ENCODE data around the gene DENND11. TPM values are rescaled to one million over a fixed set of nuclear protein-coding genes. Genes with fewer than 3 reads are reported as not detected.

DENND11 gene
- total and polyA plus RNA-seq, 9 of the 15 experiments (the other 6 are each of a cell fraction or from before 2014, with no cell fraction given) = 0.07 to 1.1 (median 0.36) TPM

- TF ChIP-seq PKNOX1 (IDR thresholded peaks at IDR 0.05) = no peak
- TF ChIP-seq C11orf30 (IDR thresholded peaks at IDR 0.05; ENCODE audit: low read depth) = peak; percentile 63
- TF ChIP-seq SNIP1 (IDR thresholded peaks at IDR 0.05; ENCODE audit: low read depth) = no peak
- TF ChIP-seq TGIF2 (CRISPR knock-in tag; IDR thresholded peaks at IDR 0.05) = no peak
- TF ChIP-seq MYBL2 (IDR thresholded peaks at IDR 0.05; ENCODE audit: low read depth) = no peak
- TF ChIP-seq MYBL2 (CRISPR knock-in tag; IDR thresholded peaks at IDR 0.05; ENCODE audit: borderline replicate concordance) = no peak
- no peak for TF ChIP-seq E2F3 (CRISPR knock-in tag; IDR thresholded peaks at IDR 0.05)
- no peak for TF ChIP-seq ZNF274 (IDR thresholded peaks at IDR 0.05; ENCODE audit: borderline replicate concordance, low read depth, low read length)
- no peak for TF ChIP-seq POLR2AphosphoS2 (IDR thresholded peaks at IDR 0.05; ENCODE audit: low read length)
- no peak for TF ChIP-seq STAT5B (CRISPR knock-in tag; IDR thresholded peaks at IDR 0.05)
- TF ChIP-seq ETV5 (CRISPR knock-in tag; IDR thresholded peaks at IDR 0.05; ENCODE audit: low read depth) = no peak
- TF ChIP-seq MTA3 (IDR thresholded peaks at IDR 0.05; ENCODE audit: borderline replicate concordance) = no peak
- no peak for TF ChIP-seq ELF2 (CRISPR knock-in tag; IDR thresholded peaks at IDR 0.05)
- no peak for TF ChIP-seq ZEB2 (IDR thresholded peaks at IDR 0.05)
- no peak for TF ChIP-seq TBL1XR1 (IDR thresholded peaks at IDR 0.05; ENCODE audit: low read length in 2 of 2)
- TF ChIP-seq SETDB1 (IDR thresholded peaks at IDR 0.05; ENCODE audit: low read length) = no peak
- TF ChIP-seq ZNF740 (CRISPR knock-in tag; IDR thresholded peaks at IDR 0.05) = no peak
- TF ChIP-seq ZNF740 (tag; IDR thresholded peaks at IDR 0.05) = no peak
- no peak for TF ChIP-seq TAF1 (IDR thresholded peaks at IDR 0.05; ENCODE audit: control insufficient read depth, extremely low read depth, insufficient read depth, low read length, severe bottlenecking)
- TF ChIP-seq TBP (optimal IDR thresholded peaks at IDR 0.05; ENCODE audit: low read depth, low read length) = no peak
- no peak for TF ChIP-seq NFIC (IDR thresholded peaks at IDR 0.05)
- TF ChIP-seq RFX7 (CRISPR knock-in tag; IDR thresholded peaks at IDR 0.05) = no peak
- TF ChIP-seq YY1 (IDR thresholded peaks at IDR 0.05; ENCODE audit: borderline replicate concordance in 1 of 3, control insufficient read depth in 1 of 3, extremely low read depth in 1 of 3, insufficient read depth in 3 of 3, insufficient read length in 1 of 3, insufficient replicate concordance in 2 of 3, low read depth in 1 of 3, low read length in 2 of 3) = no peak
- no peak for TF ChIP-seq BHLHE40 (IDR thresholded peaks at IDR 0.05; ENCODE audit: low read length)
- peak; percentile 56 for TF ChIP-seq ZNF316 (IDR thresholded peaks at IDR 0.05)
- no peak for TF ChIP-seq PHB (CRISPR knock-in tag; IDR thresholded peaks at IDR 0.05)
- no peak for TF ChIP-seq LCOR (CRISPR knock-in tag; IDR thresholded peaks at IDR 0.05)
- TF ChIP-seq CBFB (CRISPR knock-in tag; IDR thresholded peaks at IDR 0.05) = no peak
- no peak for TF ChIP-seq ZNF79 (CRISPR knock-in tag; IDR thresholded peaks at IDR 0.05; ENCODE audit: low read depth)
- no peak for TF ChIP-seq DIDO1 (tag; IDR thresholded peaks at IDR 0.05; ENCODE audit: low read depth)
- no peak for TF ChIP-seq ZNF24 (IDR thresholded peaks at IDR 0.05)
- TF ChIP-seq KAT7 (CRISPR knock-in tag; IDR thresholded peaks at IDR 0.05; ENCODE audit: borderline replicate concordance) = no peak
- no peak for TF ChIP-seq FOXJ3 (CRISPR knock-in tag; IDR thresholded peaks at IDR 0.05)
These were observed 41.7 kb downstream of the DENND11 start (continued) for GRCh38 chr7:141660259-141660658.
